ENCODE data around the gene CACNB3. TPM values are rescaled to one million over a fixed set of nuclear protein-coding genes. Genes with fewer than 3 reads are reported as not detected.

Gene CACNB3
- total and polyA plus RNA-seq, 8 donors, result under 0.01 to 140 (median 12.7) TPM

DNA sequence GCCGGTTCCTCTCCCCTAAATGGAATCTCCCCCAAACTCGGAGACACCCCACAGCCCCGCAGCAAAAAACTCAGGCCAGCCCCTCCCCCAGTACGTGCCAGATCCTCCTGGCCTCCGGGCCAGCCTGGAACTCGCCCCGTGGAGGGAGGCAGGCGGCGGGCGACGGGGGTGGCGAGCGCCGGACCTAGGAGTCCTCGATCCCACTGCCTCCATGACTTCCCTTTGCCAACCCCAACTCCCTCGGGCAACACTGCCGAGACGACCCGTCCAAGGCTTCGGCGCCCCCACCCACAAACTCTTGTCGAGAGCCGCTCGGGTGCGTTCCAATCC is 29.8 kb upstream of the CACNB3 start:
- peak overlapping the region; percentile 67 to 94 (median 88) for H3K4me3 ChIP-seq
- 0 to 4% (median 1%) methylated on average over 9 to 25 of the region's 25 CpGs for WGBS, 5 donors
- intact Hi-C loops (cut with DNase I; ENCODE audit: low total_unique reads), result no loop called here
- peaks cover 23 to 46% (median 41%) of the 10 kb centered on the region in 4 donors for H3K4me1 ChIP-seq
- no peak for DNase-seq
- peak overlapping the region; percentile 95 to 98 (median 97) for H3K27ac ChIP-seq
- H3K27me3 ChIP-seq, result peaks cover 0 to 18% (median 0%) of the 10 kb centered on the region in 3 donors
- no peak for TF ChIP-seq POLR2AphosphoS5 (IDR thresholded peaks at IDR 0.05)
- TF ChIP-seq POLR2A (IDR thresholded peaks at IDR 0.05), result no peak
- TF ChIP-seq, protein P1, sequence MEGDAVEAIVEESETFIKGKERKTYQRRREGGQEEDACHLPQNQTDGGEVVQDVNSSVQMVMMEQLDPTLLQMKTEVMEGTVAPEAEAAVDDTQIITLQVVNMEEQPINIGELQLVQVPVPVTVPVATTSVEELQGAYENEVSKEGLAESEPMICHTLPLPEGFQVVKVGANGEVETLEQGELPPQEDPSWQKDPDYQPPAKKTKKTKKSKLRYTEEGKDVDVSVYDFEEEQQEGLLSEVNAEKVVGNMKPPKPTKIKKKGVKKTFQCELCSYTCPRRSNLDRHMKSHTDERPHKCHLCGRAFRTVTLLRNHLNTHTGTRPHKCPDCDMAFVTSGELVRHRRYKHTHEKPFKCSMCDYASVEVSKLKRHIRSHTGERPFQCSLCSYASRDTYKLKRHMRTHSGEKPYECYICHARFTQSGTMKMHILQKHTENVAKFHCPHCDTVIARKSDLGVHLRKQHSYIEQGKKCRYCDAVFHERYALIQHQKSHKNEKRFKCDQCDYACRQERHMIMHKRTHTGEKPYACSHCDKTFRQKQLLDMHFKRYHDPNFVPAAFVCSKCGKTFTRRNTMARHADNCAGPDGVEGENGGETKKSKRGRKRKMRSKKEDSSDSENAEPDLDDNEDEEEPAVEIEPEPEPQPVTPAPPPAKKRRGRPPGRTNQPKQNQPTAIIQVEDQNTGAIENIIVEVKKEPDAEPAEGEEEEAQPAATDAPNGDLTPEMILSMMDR (IDR thresholded peaks at IDR 0.05), result no peak
- TF ChIP-seq EP300 (IDR thresholded peaks at IDR 0.05), result no peak
- H3K9me3 ChIP-seq, result no peaks in the 10 kb centered on the region
- peaks cover 0 to under 1% (median 0%) of the 10 kb centered on the region in 4 donors for H3K36me3 ChIP-seq

DNA sequence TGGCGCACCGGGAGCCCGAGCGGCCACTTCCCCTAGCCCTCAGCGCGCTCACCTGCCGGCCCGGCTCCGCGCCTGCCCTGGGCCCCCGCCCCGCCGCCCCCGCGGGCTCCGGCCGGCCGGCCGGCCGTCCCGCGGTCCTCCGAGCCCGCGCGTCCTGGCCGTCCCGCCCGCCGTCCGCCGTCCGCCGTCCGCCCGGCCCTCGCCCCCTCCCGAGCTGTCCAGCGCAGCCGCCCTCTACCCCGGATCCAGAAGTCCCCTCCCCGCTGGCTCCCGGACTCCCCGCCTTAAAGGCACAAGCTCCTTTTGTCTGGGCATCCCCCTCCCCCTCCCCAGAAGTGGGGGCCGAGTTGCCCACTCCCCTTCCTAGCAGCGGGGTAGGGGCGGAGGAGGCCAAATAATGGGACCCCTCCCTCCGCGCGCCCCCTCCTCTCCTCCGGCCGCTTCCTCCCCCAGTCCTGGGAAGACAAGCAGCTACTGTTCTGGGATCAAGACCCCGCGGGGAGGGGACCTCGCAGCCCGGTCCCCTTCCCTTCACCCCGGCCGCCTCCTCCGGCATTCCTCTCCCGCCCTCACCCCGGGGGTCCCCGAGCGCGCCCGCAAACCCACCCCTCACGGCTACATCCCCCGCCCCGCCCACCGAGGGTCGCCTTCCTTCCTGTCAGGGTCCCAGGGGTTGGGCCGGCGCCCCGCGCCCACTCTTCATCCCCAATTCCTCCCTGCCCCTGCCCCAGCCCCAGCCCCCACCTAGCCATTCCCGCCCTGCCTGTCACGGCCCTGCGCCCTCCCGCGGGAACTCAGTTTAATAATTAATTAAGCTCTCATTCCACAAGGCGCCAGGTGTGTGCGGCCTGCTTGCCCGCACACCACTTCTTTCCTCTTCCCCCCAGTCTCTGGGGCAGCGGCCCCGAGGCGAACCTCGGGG is 29.2 kb upstream of the CACNB3 start, which contains the start of gene ADCY6:
Gene ADCY6 (minus strand): TSS at position 236 of the 922 bp plus-strand sequence. CDS start 5,655 bp downstream, outside the sequence.
- TF ChIP-seq POLR2AphosphoS5 (IDR thresholded peaks at IDR 0.05) (peak in 2 of 3 donors; percentile 31 to 59), EP300 (IDR thresholded peaks at IDR 0.05) (no peak)
- TF ChIP-seq, protein P1 (IDR thresholded peaks at IDR 0.05), result no peak
- Histone ChIP-seq H3K4me3 (peak within 1 kb of the TSS; percentile 67 to 94 (median 88)), H3K27ac (peak within 1 kb of the TSS; percentile 95 to 98 (median 97)), H3K4me1 (peaks cover 23 to 46% (median 41%) of the 10 kb centered on the region in 4 donors), H3K9me3 (no peaks in the 10 kb centered on the region), H3K27me3 (peaks cover 0 to 18% (median 0%) of the 10 kb centered on the region in 3 donors), H3K36me3 (no peaks in the 10 kb centered on the region)
- intact Hi-C loops (cut with DNase I; ENCODE audit: low total_unique reads), result no loop called here
- peak; percentile 87 to 95 for DNase-seq
- WGBS, 5 donors, result 0 to 1% (median 1%) methylated on average over 19 to 86 of the region's 86 CpGs

DNA sequence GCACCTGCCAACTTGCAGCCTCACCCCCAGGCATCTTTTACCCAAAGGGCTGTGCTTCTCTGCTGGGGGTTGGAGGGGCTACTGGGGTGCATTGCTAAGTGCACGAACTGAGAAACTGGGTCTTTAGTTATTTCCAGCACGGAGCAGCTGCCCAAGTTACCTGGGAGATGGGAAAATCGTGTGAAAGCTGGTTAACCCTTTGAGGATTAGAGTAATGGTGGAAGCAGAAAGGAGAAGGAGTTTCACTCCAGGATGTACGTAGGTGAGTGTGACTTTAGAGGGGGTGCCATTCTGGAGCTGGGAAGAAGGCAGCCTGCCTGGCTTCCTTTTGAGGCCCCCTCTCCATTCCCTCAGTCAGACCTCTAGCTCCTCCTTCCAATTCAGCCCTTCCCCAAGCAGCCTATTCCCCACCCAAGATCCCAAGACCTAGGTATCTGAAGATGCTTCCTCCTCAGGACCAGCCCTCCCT is 28.4 kb upstream of the CACNB3 start:
- Histone ChIP-seq H3K27ac (peak overlapping the region; percentile 95 to 98 (median 97)), H3K4me1 (peaks cover 23 to 47% (median 43%) of the 10 kb centered on the region in 4 donors), H3K27me3 (peaks cover 0 to 18% (median 0%) of the 10 kb centered on the region in 3 donors), H3K9me3 (no peaks in the 10 kb centered on the region), H3K36me3 (no peaks in the 10 kb centered on the region), H3K4me3 (peak overlapping the region; percentile 67 to 94 (median 88))
- TF ChIP-seq, protein P1 (IDR thresholded peaks at IDR 0.05), result no peak
- no peak for TF ChIP-seq POLR2A (IDR thresholded peaks at IDR 0.05)
- no peak for TF ChIP-seq EP300 (IDR thresholded peaks at IDR 0.05)
- TF ChIP-seq POLR2AphosphoS5 (IDR thresholded peaks at IDR 0.05), result no peak
- DNase-seq, result no peak
- intact Hi-C loops (cut with DNase I; ENCODE audit: low total_unique reads), result no loop called here
- WGBS, 5 donors, result 10 to 24% (median 11%) methylated on average over 4 of the region's 4 CpGs

DNA sequence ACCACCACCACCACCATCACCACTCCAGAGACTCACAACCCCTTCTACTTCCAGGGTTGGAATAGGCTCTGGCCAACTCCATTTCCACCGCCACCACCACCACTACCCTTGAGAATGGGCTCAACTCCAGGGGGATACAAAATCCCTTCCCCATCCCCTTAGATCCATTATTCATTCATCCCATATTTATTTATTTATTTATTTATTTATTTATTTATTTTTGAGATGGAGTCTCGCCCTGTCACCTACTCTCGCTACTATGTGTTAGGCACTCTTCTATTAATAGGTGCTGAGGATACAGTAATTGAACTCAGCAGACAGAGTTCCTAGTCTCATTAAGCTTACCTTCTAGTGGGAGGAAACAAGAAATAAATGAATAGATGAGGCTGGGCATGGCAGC is 24.6 kb upstream of the CACNB3 start:
- H3K27ac ChIP-seq, result no peak overlapping the region
- H3K36me3 ChIP-seq, result no peaks in the 10 kb centered on the region
- TF ChIP-seq EP300 (IDR thresholded peaks at IDR 0.05), result no peak
- no peak for TF ChIP-seq POLR2AphosphoS5 (IDR thresholded peaks at IDR 0.05)
- no peak for TF ChIP-seq POLR2A (IDR thresholded peaks at IDR 0.05)
- TF ChIP-seq, protein P1 (IDR thresholded peaks at IDR 0.05), result no peak
- H3K4me3 ChIP-seq, result no peak overlapping the region
- H3K27me3 ChIP-seq, result peaks cover 0 to 11% (median 0%) of the 10 kb centered on the region in 3 donors
- intact Hi-C loops (cut with DNase I; ENCODE audit: low total_unique reads), result no loop called here
- peaks cover 9 to 29% (median 27%) of the 10 kb centered on the region in 4 donors for H3K4me1 ChIP-seq
- H3K9me3 ChIP-seq, result no peaks in the 10 kb centered on the region
- no peak for DNase-seq
- 90 to 96% (median 94%) methylated on average over 3 of the region's 3 CpGs for WGBS, 5 donors

Measured in stomach (tissue), 9 donors.